Measurements from ENCODE around the gene MEIOC.
A peak's percentile ranks its signal among the peaks of the same experiment; 100 is the strongest.
"Not testable (repeated sequence)": the region's sequence is repeated elsewhere in the genome, so short reads cannot be mapped to it uniquely, and the experiment has no call there.

Gene MEIOC

GRCh38 chr17:44664867-44665266 lies 8.6 kb downstream of the MEIOC start:
- Mint-ChIP-seq H3K4me1 (no peaks in the 10 kb centered on the region), H3K4me3 (no peak overlapping the region), H3K27ac (no peak overlapping the region), H3K36me3 (no peaks in the 10 kb centered on the region), H3K27me3 (peaks cover 3 to 6% of the 10 kb centered on the region in 2 donors), H3K9me3 (no peaks in the 10 kb centered on the region)
- ATAC-seq (replicated peaks) (no peak), DNase-seq (no peak)

- no peaks in the 10 kb centered on the region for H3K4me1 Mint-ChIP-seq
- no peak overlapping the region for H3K4me3 Mint-ChIP-seq
- DNase-seq (no peak), ATAC-seq (replicated peaks) (no peak)
- H3K36me3 Mint-ChIP-seq = no peaks in the 10 kb centered on the region
- no peak overlapping the region for H3K27ac Mint-ChIP-seq
- peaks cover 3 to 6% of the 10 kb centered on the region in 2 donors for H3K27me3 Mint-ChIP-seq
- H3K9me3 Mint-ChIP-seq = no peaks in the 10 kb centered on the region
These were observed 9.7 kb downstream of the MEIOC start for GRCh38 chr17:44666006-44666405.

GRCh38 chr17:44672479-44673093 lies 16.3 kb downstream of the MEIOC start:
- H3K36me3 Mint-ChIP-seq = peaks cover 1 to 3% of the 10 kb centered on the region in 2 donors
- ATAC-seq (replicated peaks) (no peak), DNase-seq (no peak)
- no peaks in the 10 kb centered on the region for H3K9me3 Mint-ChIP-seq
- H3K4me1 Mint-ChIP-seq = peaks cover 0 to 3% of the 10 kb centered on the region in 2 donors
- no peak overlapping the region for H3K4me3 Mint-ChIP-seq
- H3K27me3 Mint-ChIP-seq = no peaks in the 10 kb centered on the region
- H3K27ac Mint-ChIP-seq = no peak overlapping the region

- peaks cover 9 to 11% of the 10 kb centered on the region in 2 donors for H3K36me3 Mint-ChIP-seq
- no peak overlapping the region for H3K27ac Mint-ChIP-seq
- no peak for ATAC-seq (replicated peaks)
- H3K9me3 Mint-ChIP-seq = no peaks in the 10 kb centered on the region
- no peak overlapping the region for H3K4me3 Mint-ChIP-seq
- no peak for DNase-seq
- H3K27me3 Mint-ChIP-seq = no peaks in the 10 kb centered on the region
- H3K4me1 Mint-ChIP-seq = peaks cover 0 to 3% of the 10 kb centered on the region in 2 donors
These were observed 17.6 kb downstream of the MEIOC start for GRCh38 chr17:44673893-44674292.

- Mint-ChIP-seq H3K27ac (no peak overlapping the region), H3K4me1 (peaks cover 0 to 3% of the 10 kb centered on the region in 2 donors), H3K36me3 (peaks cover 21 to 22% of the 10 kb centered on the region in 2 donors), H3K27me3 (no peaks in the 10 kb centered on the region), H3K9me3 (no peaks in the 10 kb centered on the region), H3K4me3 (no peak overlapping the region)
- DNase-seq = no peak
- ATAC-seq (replicated peaks) = no peak
These were observed 20.9 kb downstream of the MEIOC start for GRCh38 chr17:44677136-44677535.

- not testable (repeated sequence) for DNase-seq, H3K9me3 Mint-ChIP-seq, H3K27me3 Mint-ChIP-seq
- peaks cover 14 to 28% of the 10 kb centered on the region in 2 donors for H3K4me1 Mint-ChIP-seq
- peak in 1 of 2 donors; percentile 31 for ATAC-seq (replicated peaks)
- H3K27ac Mint-ChIP-seq = peak overlapping the region; percentile 3
- peaks cover 30 to 39% of the 10 kb centered on the region in 2 donors for H3K36me3 Mint-ChIP-seq
- H3K4me3 Mint-ChIP-seq = peak overlapping the region in 1 of 2 donors; percentile 5
These were observed 27.0 kb downstream of the MEIOC start for GRCh38 chr17:44683303-44683702.

GRCh38 chr17:44687756-44688155 lies 31.5 kb downstream of the MEIOC start:
- ATAC-seq (replicated peaks) = no peak
- no peak overlapping the region for H3K27ac Mint-ChIP-seq
- no peak for DNase-seq
- H3K9me3 Mint-ChIP-seq = no peaks in the 10 kb centered on the region
- H3K4me3 Mint-ChIP-seq = no peak overlapping the region
- H3K4me1 Mint-ChIP-seq = peaks cover 23 to 52% of the 10 kb centered on the region in 2 donors
- H3K36me3 Mint-ChIP-seq = peaks cover 16 to 27% of the 10 kb centered on the region in 2 donors
- H3K27me3 Mint-ChIP-seq = no peaks in the 10 kb centered on the region

- Mint-ChIP-seq H3K4me1 (peaks cover 21 to 48% of the 10 kb centered on the region in 2 donors), H3K36me3 (peaks cover 14 to 26% of the 10 kb centered on the region in 2 donors), H3K4me3 (peak overlapping the region in 1 of 2 donors; percentile 99), H3K27ac (no peak overlapping the region), H3K9me3 (no peaks in the 10 kb centered on the region), H3K27me3 (no peaks in the 10 kb centered on the region)
- no peak for DNase-seq
- no peak for ATAC-seq (replicated peaks)
These were observed 31.9 kb downstream of the MEIOC start for GRCh38 chr17:44688200-44688599.

GRCh38 chr17:44688675-44689476 lies 32.6 kb downstream of the MEIOC start:
- H3K4me1 Mint-ChIP-seq = peaks cover 15 to 41% of the 10 kb centered on the region in 2 donors
- H3K4me3 Mint-ChIP-seq = peak overlapping the region; percentile 94 to 99
- H3K36me3 Mint-ChIP-seq = peaks cover 8 to 19% of the 10 kb centered on the region in 2 donors
- ATAC-seq (replicated peaks) (peak; percentile 11 to 16), DNase-seq (peak; percentile 4)
- no peaks in the 10 kb centered on the region for H3K9me3 Mint-ChIP-seq
- H3K27me3 Mint-ChIP-seq = no peaks in the 10 kb centered on the region
- H3K27ac Mint-ChIP-seq = peak overlapping the region; percentile 99

- DNase-seq = peak; percentile 90
- Mint-ChIP-seq H3K4me1 (peaks cover 13 to 39% of the 10 kb centered on the region in 2 donors), H3K9me3 (no peaks in the 10 kb centered on the region), H3K27me3 (no peaks in the 10 kb centered on the region), H3K27ac (peak within 1 kb of the TSS; percentile 99), H3K4me3 (peak within 1 kb of the TSS; percentile 94 to 99), H3K36me3 (peaks cover 7 to 16% of the 10 kb centered on the region in 2 donors)
- peak; percentile 98 to 99 for ATAC-seq (replicated peaks)
These were observed 33.4 kb downstream of the MEIOC start, which contains the start of gene CCDC43 for GRCh38 chr17:44689477-44690217. Gene CCDC43 (minus strand): TSS chr17:44689776. CDS start chr17:44689753, 23 bp downstream.

GRCh38 chr17:44690746-44691306 lies 34.6 kb downstream of the MEIOC start:
- Mint-ChIP-seq H3K4me3 (peak overlapping the region; percentile 53 to 57), H3K4me1 (peaks cover 13 to 30% of the 10 kb centered on the region in 2 donors), H3K27ac (peak overlapping the region; percentile 72)
- not testable (repeated sequence) for ATAC-seq (replicated peaks); H3K27me3 Mint-ChIP-seq; H3K36me3 Mint-ChIP-seq; H3K9me3 Mint-ChIP-seq
- peak; percentile 4 for DNase-seq

- H3K27me3 Mint-ChIP-seq = no peaks in the 10 kb centered on the region
- no peak for DNase-seq
- no peak overlapping the region for H3K4me3 Mint-ChIP-seq
- H3K4me1 Mint-ChIP-seq = peaks cover 9 to 22% of the 10 kb centered on the region in 2 donors
- H3K36me3 Mint-ChIP-seq = peaks cover 2 to 4% of the 10 kb centered on the region in 2 donors
- H3K9me3 Mint-ChIP-seq = no peaks in the 10 kb centered on the region
- no peak for ATAC-seq (replicated peaks)
- H3K27ac Mint-ChIP-seq = no peak overlapping the region
These were observed 37.3 kb downstream of the MEIOC start for GRCh38 chr17:44693609-44694008.

GRCh38 chr17:44700288-44700687 lies 44.0 kb downstream of the MEIOC start:
- not testable (repeated sequence) for DNase-seq; H3K4me1 Mint-ChIP-seq; H3K27ac Mint-ChIP-seq; ATAC-seq (replicated peaks); H3K27me3 Mint-ChIP-seq; H3K9me3 Mint-ChIP-seq; H3K4me3 Mint-ChIP-seq; H3K36me3 Mint-ChIP-seq

All from stimulated activated naive B cell treated with anti-CD40 and anti-IgM and Interleukin-4, amounts not matched to agents 10 μg/mL and 1 μg/mL and 100 μg/mL, for 72 hours (primary cell).